ENCODE measurements around the gene L1TD1. TPM values are rescaled to one million over a fixed set of nuclear protein-coding genes. Genes with fewer than 3 reads are reported as not detected.
"Not testable (repeated sequence)": the region's sequence is repeated elsewhere in the genome, so short reads cannot be mapped to it uniquely, and the experiment has no call there.

The L1TD1 gene
- total and polyA plus RNA-seq, 2 donors = 0.29 to 0.95 TPM

DNA sequence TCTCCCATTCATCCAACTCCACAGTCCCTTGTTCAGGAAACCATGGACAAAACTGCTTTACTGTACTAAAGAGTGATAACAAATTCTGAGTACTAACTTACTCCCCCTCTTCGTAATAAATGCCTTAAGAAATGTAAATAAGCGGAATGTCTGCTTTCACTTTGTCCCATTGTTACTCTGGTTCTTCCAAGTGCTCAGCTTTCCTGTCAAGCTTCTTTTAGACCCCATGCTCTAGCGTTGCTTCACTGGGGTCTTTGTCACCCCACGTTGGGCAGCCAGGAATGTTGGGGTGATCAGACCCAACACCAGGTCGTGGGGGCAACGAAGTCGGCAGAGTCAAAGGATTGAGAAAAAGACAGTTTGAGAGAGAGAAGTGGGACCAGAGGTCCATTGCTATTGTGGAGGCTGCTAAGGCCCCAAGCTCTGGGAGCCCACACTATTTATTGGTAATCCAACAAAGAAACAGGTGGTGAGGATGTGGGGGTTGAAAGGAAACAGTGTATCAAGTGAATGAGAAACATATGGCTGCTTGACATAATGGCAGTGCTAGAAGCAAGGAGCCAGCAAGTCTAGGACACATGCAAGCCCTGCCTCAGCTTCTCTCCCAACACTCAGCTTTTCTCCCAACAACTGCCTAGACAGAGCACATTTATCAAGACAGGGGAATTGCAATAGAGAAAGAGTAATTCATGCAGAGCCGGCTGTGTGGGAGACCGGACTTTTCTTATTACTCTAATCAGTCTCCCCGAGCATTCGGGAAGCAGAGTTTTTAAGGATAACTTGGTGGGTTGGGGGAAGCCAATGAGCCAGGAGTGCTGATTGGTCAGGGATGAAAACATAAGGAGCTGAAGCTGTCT, 11.3 kb upstream of the L1TD1 start:
- not testable (repeated sequence) for DNase-seq (ENCODE audit: extremely low spot score)
- 59% methylated on average over 11 of the region's 11 CpGs for WGBS

GRCh38 chr1:62184336-62184735, 10.3 kb upstream of the L1TD1 start:
- no peak for DNase-seq (ENCODE audit: extremely low spot score)
- no peak overlapping the region for H3K4me3 ChIP-seq (ENCODE audit: low read depth, low read length)
- no peaks in the 10 kb centered on the region for H3K36me3 ChIP-seq (ENCODE audit: insufficient read depth)
- no peak overlapping the region for H3K27ac ChIP-seq (ENCODE audit: low read depth)
- H3K4me1 ChIP-seq (ENCODE audit: insufficient read depth) = no peaks in the 10 kb centered on the region
- WGBS = 96% methylated on average over 7 of the region's 7 CpGs

More for the DNA sequence above, 11.3 kb upstream of the L1TD1 start:
- H3K36me3 ChIP-seq (ENCODE audit: insufficient read depth); H3K4me1 ChIP-seq (ENCODE audit: insufficient read depth); H3K4me3 ChIP-seq (ENCODE audit: low read depth, low read length); H3K27ac ChIP-seq (ENCODE audit: low read depth): not testable (repeated sequence)

GRCh38 chr1:62185233-62185632, 9.4 kb upstream of the L1TD1 start:
- not testable (repeated sequence) for H3K36me3 ChIP-seq (ENCODE audit: insufficient read depth); H3K4me3 ChIP-seq (ENCODE audit: low read depth, low read length); H3K27ac ChIP-seq (ENCODE audit: low read depth); H3K4me1 ChIP-seq (ENCODE audit: insufficient read depth); DNase-seq (ENCODE audit: extremely low spot score)
- WGBS = 94% methylated on average over 6 of the region's 6 CpGs

- DNase-seq (ENCODE audit: extremely low spot score) = no peak
- Histone ChIP-seq H3K36me3 (ENCODE audit: insufficient read depth) (no peaks in the 10 kb centered on the region), H3K4me3 (ENCODE audit: low read depth, low read length) (no peak overlapping the region), H3K27ac (ENCODE audit: low read depth) (no peak overlapping the region), H3K4me1 (ENCODE audit: insufficient read depth) (no peaks in the 10 kb centered on the region)
- 78% methylated on average over 3 of the region's 3 CpGs for WGBS
These were observed 9.0 kb upstream of the L1TD1 start for GRCh38 chr1:62185677-62186076.

DNA sequence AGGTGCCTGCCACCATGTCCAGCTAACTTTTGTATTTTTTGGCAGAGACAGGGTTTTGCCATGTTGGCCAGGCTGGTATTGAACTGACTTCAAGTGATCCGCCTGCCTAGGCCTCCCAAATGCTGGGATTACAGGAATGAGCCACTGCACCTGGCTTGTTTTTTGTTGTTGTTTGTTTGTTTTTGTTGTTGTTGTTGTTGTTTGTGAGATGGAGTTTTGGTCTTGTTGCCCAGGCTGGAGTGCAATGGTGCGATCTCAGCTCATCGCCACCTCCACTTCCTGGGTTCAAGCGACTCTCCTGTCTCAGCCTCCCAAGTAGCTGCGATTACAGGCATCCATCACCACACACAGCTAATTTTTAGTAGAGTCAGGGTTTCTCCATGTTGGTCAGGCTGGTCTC, 7.1 kb upstream of the L1TD1 start:
- Histone ChIP-seq H3K4me3 (ENCODE audit: low read depth, low read length) (no peak overlapping the region), H3K27ac (ENCODE audit: low read depth) (no peak overlapping the region), H3K36me3 (ENCODE audit: insufficient read depth) (no peaks in the 10 kb centered on the region), H3K4me1 (ENCODE audit: insufficient read depth) (no peaks in the 10 kb centered on the region)
- WGBS = 98% methylated on average over 5 of the region's 5 CpGs
- DNase-seq (ENCODE audit: extremely low spot score) = no peak

DNA sequence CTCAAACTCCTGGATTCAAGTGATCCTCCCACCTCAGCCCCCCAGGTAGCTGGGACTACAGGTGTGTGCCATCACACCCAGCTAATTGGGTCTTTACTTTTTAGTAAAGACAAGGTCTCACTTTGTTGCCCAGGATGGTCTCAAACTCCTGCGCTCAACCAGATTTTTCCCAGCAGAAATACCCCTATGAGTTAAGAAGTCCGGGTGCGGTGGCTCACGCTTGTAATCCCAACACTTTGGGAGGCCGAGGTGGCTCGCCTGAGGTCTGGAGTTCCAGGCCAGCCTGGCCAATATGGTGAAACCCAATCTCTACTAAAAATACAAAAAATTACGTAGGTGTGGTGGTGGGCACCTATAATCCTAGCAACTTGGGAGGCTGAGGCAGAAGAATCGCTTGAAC, 6.5 kb upstream of the L1TD1 start:
- H3K27ac ChIP-seq (ENCODE audit: low read depth) = no peak overlapping the region
- no peak for DNase-seq (ENCODE audit: extremely low spot score)
- H3K36me3 ChIP-seq (ENCODE audit: insufficient read depth) = no peaks in the 10 kb centered on the region
- WGBS = 96% methylated on average over 8 of the region's 8 CpGs
- H3K4me1 ChIP-seq (ENCODE audit: insufficient read depth) = no peaks in the 10 kb centered on the region
- no peak overlapping the region for H3K4me3 ChIP-seq (ENCODE audit: low read depth, low read length)

DNA sequence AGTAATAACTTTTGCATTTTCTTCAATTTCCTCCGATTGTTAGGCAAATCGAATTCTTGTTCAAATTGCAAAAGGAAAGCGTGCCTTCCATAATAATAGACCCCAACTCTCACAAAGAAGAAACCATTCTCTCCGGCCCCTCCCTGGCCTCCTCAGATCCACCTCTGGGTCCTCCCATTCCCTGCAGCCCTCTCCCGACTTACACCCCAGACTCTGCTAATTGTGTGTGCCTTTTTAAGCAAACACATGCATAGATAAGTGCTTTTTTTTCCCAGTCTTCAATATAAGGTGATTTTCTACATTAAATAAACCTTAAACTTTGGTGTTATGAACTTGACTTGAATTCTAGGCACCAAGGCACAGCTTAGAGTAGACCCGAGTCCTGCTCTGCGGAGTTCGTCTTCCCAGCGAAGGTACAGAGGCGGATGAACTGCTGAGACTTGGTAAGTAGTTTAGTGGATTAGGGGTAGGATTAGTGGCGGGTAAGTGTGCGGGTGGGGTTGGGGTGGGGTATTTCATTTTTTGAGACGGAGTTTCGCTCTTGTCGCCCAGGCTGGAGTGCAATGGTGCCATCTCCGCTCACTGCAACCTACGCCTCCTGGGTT, 1.5 kb downstream of the L1TD1 start:
- DNase-seq (ENCODE audit: extremely low spot score) = no peak
- 78% methylated on average over 17 of the region's 17 CpGs for WGBS
- Histone ChIP-seq H3K4me1 (ENCODE audit: insufficient read depth) (no peaks in the 10 kb centered on the region), H3K4me3 (ENCODE audit: low read depth, low read length) (no peak overlapping the region), H3K27ac (ENCODE audit: low read depth) (no peak overlapping the region), H3K36me3 (ENCODE audit: insufficient read depth) (no peaks in the 10 kb centered on the region)

- Histone ChIP-seq H3K4me3 (ENCODE audit: low read depth, low read length) (no peak overlapping the region), H3K4me1 (ENCODE audit: insufficient read depth) (no peaks in the 10 kb centered on the region), H3K36me3 (ENCODE audit: insufficient read depth) (no peaks in the 10 kb centered on the region), H3K27ac (ENCODE audit: low read depth) (no peak overlapping the region)
- DNase-seq (ENCODE audit: extremely low spot score) = no peak
- 47% methylated on average over 14 of the region's 14 CpGs for WGBS
These were observed 3.6 kb downstream of the L1TD1 start for GRCh38 chr1:62198069-62198780.

DNA sequence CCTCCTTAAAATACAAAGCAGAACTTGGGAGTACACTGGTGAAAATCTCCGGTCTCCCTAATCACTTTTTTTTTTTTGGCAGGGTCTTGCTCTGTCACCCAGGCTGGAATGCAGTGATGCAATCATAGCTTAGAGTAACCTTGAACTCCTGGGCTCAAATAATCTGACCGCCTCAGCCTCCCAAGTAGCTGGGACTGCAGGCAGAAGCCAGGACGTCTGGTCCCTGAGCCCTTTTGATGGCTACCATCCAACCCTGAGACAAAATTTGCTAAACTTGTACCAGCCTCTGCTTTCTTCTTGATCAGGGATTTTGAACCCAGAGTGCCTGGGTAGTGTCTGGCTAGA, 4.1 kb downstream of the L1TD1 start:
- 16% methylated on average over 3 of the region's 3 CpGs for WGBS
- no peaks in the 10 kb centered on the region for H3K4me1 ChIP-seq (ENCODE audit: insufficient read depth)
- H3K27ac ChIP-seq (ENCODE audit: low read depth) = no peak overlapping the region
- no peak overlapping the region for H3K4me3 ChIP-seq (ENCODE audit: low read depth, low read length)
- no peaks in the 10 kb centered on the region for H3K36me3 ChIP-seq (ENCODE audit: insufficient read depth)
- no peak for DNase-seq (ENCODE audit: extremely low spot score)

- DNase-seq (ENCODE audit: extremely low spot score) = no peak
- no peaks in the 10 kb centered on the region for H3K4me1 ChIP-seq (ENCODE audit: insufficient read depth)
- H3K27ac ChIP-seq (ENCODE audit: low read depth) = no peak overlapping the region
- WGBS = 97% methylated on average over 2 of the region's 2 CpGs
- no peaks in the 10 kb centered on the region for H3K36me3 ChIP-seq (ENCODE audit: insufficient read depth)
- no peak overlapping the region for H3K4me3 ChIP-seq (ENCODE audit: low read depth, low read length)
These were observed 12.5 kb downstream of the L1TD1 start for GRCh38 chr1:62207187-62207586.

- H3K36me3 ChIP-seq (ENCODE audit: insufficient read depth) = no peaks in the 10 kb centered on the region
- 96% methylated on average over 5 of the region's 5 CpGs for WGBS
- H3K4me3 ChIP-seq (ENCODE audit: low read depth, low read length) = no peak overlapping the region
- no peak for DNase-seq (ENCODE audit: extremely low spot score)
- H3K4me1 ChIP-seq (ENCODE audit: insufficient read depth) = no peaks in the 10 kb centered on the region
- H3K27ac ChIP-seq (ENCODE audit: low read depth) = no peak overlapping the region
These were observed 13.4 kb downstream of the L1TD1 start for GRCh38 chr1:62208087-62208486.

DNA sequence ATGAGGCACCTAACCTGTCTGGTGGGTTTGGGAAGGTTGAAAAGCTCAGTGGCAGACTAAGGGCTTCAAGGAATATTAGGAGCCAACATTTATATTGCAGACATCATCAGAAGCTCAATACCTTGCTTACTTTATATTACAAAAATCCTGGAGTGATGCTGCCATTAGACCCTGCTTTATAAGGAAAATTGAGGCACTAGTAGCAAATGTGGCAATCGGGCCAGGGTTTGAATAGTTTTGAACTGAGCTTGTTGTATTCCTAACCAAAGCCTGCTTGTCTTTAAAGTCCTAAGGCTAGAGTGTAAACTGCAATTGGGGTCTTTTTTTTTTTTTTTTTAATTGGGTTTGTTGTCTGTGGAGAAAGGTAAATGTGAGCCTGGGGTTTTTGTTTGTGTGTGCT, 14.3 kb downstream of the L1TD1 start:
- no peaks in the 10 kb centered on the region for H3K36me3 ChIP-seq (ENCODE audit: insufficient read depth)
- H3K4me3 ChIP-seq (ENCODE audit: low read depth, low read length) = no peak overlapping the region
- no peak overlapping the region for H3K27ac ChIP-seq (ENCODE audit: low read depth)
- H3K4me1 ChIP-seq (ENCODE audit: insufficient read depth) = no peaks in the 10 kb centered on the region
- WGBS = 0% methylated on average over 1 of the region's 1 CpG
- no peak for DNase-seq (ENCODE audit: extremely low spot score)

DNA sequence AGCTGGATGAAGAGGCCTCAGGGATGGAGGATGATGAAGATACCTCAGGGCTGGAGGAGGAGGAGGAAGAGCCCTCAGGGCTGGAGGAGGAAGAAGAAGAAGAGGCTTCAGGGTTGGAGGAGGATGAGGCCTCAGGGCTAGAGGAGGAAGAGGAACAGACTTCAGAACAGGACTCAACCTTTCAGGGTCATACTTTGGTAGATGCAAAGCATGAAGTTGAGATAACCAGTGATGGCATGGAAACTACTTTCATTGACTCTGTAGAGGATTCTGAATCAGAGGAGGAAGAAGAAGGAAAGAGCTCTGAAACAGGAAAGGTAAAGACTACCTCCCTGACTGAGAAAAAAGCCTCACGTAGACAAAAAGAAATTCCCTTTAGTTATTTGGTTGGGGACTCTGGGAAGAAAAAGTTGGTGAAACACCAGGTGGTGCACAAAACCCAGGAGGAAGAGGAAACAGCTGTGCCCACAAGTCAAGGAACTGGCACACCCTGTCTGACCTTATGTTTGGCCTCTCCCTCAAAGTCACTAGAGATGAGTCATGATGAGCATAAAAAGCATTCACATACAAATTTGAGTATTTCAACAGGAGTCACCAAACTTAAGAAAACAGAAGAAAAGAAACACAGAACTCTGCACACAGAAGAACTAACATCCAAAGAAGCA, 15.4 kb downstream of the L1TD1 start:
- H3K36me3 ChIP-seq (ENCODE audit: insufficient read depth) = no peaks in the 10 kb centered on the region
- no peak for DNase-seq (ENCODE audit: extremely low spot score)
- WGBS = 93% methylated on average over 1 of the region's 1 CpG
- no peaks in the 10 kb centered on the region for H3K4me1 ChIP-seq (ENCODE audit: insufficient read depth)
- no peak overlapping the region for H3K4me3 ChIP-seq (ENCODE audit: low read depth, low read length)
- H3K27ac ChIP-seq (ENCODE audit: low read depth) = no peak overlapping the region
